HepG2 (cell line): ENCODE measurements around the gene NUCB1. TPM values are rescaled to one million over a fixed set of nuclear protein-coding genes. Genes with fewer than 3 reads are reported as not detected.
A peak's percentile ranks its signal among the peaks of the same experiment; 100 is the strongest.

Source experiments
- ERF ChIP-seq: IDR thresholded peaks from 2 replicates; pipeline ENCODE4 v1.6.1; 2018; ENCODE audit warnings: missing biosample characterization, missing genetic modification reagents
- FOXK1 ChIP-seq: sonication (generic); formaldehyde crosslinking; IDR thresholded peaks from 2 replicates; pipeline ENCODE4 v1.4.0; 2020; ENCODE audit warnings: low read depth, missing genetic modification reagents, borderline replicate concordance
- HCFC1 ChIP-seq: fragments of 150-350 bp; IDR thresholded peaks from 2 replicates; pipeline ENCODE4 v1.6.1; 2014; ENCODE audit warnings: low read depth, low read length
- HNRNPUL1 ChIP-seq: fragments of 200-400 bp; formaldehyde crosslinking; IDR thresholded peaks from 2 replicates; pipeline ENCODE4 v1.6.1; 2017; ENCODE audit warnings: low read depth, mild to moderate bottlenecking, low read length, moderate library complexity
- JUN ChIP-seq: sonication (generic); formaldehyde crosslinking; IDR thresholded peaks from 2 replicates; pipeline ENCODE4 v1.4.0; 2020; ENCODE audit warnings: mild to moderate bottlenecking, missing genetic modification reagents
- KAT8 ChIP-seq: IDR thresholded peaks from 2 replicates; pipeline ENCODE4 v1.6.1; 2016; ENCODE audit warnings: missing genetic modification reagents, missing compliant biosample characterization
- REPIN1 ChIP-seq: sonication (generic); formaldehyde crosslinking; IDR thresholded peaks from 2 replicates; pipeline ENCODE4 v1.8.0; 2022; ENCODE audit warnings: missing genetic modification reagents, low read depth, mild to moderate bottlenecking, borderline replicate concordance
- SIX1 ChIP-seq: sonication (generic); formaldehyde crosslinking; IDR thresholded peaks from 2 replicates; pipeline ENCODE4 v1.4.0; 2020; ENCODE audit warnings: missing genetic modification reagents, borderline replicate concordance
- SOX5 ChIP-seq: IDR thresholded peaks from 2 replicates; pipeline ENCODE4 v1.6.1; 2016; ENCODE audit warnings: borderline replicate concordance
- WIZ ChIP-seq: sonication (generic); formaldehyde crosslinking; IDR thresholded peaks from 2 replicates; pipeline ENCODE4 v1.5.1; 2020; ENCODE audit warnings: mild to moderate bottlenecking, missing genetic modification reagents
- ZBTB10 ChIP-seq: sonication (generic); formaldehyde crosslinking; IDR thresholded peaks from 2 replicates; pipeline ENCODE4 v1.4.0; 2020; ENCODE audit warnings: missing genetic modification reagents, borderline replicate concordance
- ZBTB42 ChIP-seq: sonication (generic); formaldehyde crosslinking; IDR thresholded peaks from 2 replicates; pipeline ENCODE4 v1.5.0; 2020; ENCODE audit warnings: mild to moderate bottlenecking, missing genetic modification reagents
- ZFP36L2 ChIP-seq: sonication (generic); formaldehyde crosslinking; IDR thresholded peaks from 2 replicates; pipeline ENCODE4 v1.4.0; 2020; ENCODE audit warnings: missing genetic modification reagents
- ZIK1 ChIP-seq: sonication (generic); formaldehyde crosslinking; IDR thresholded peaks from 2 replicates; pipeline ENCODE4 v1.5.0; 2020; ENCODE audit warnings: mild to moderate bottlenecking, low read depth, missing genetic modification reagents, borderline replicate concordance
- ZNF235 ChIP-seq: sonication (generic); formaldehyde crosslinking; IDR thresholded peaks from 2 replicates; pipeline ENCODE4 v1.8.1; 2023; ENCODE audit warnings: mild to moderate bottlenecking, missing genetic modification reagents, borderline replicate concordance
- ZNF484 ChIP-seq: sonication (generic); formaldehyde crosslinking; IDR thresholded peaks from 2 replicates; pipeline ENCODE4 v1.5.1; 2020; ENCODE audit warnings: mild to moderate bottlenecking, low read depth, missing genetic modification reagents, borderline replicate concordance
- ZNF761 ChIP-seq: sonication (generic); formaldehyde crosslinking; conservative IDR thresholded peaks from 2 replicates; pipeline ENCODE4 v1.4.0; 2020; ENCODE audit warnings: mild to moderate bottlenecking, missing genetic modification reagents
- polyA plus RNA-seq, 8 experiments: library from polyadenylated mRNA; depleted of rRNA in 3 of 8; stranded (reverse) in 7 of 8; unstranded in 1 of 8; fragments of >200 nt; fragmentation: Illumina TruSeq in 4 of 8; extraction: Trizol in 4 of 8; gene quantifications; 2 replicates each; pipeline versions ENCODE4 v1.2.1 to v1.2.3, GENCODE V29; 2011 to 2016; ENCODE audit warnings: low read depth in 4 of 8, missing spikeins in 1 of 8, mixed read lengths in 1 of 8; ENCODE audit not compliant: insufficient read depth in 1 of 8
- total RNA-seq, 5 experiments: library from RNA; depleted of rRNA; stranded (reverse); fragments of >200 nt; fragmentation: Illumina TruSeq; extraction: Trizol; gene quantifications; 2 replicates each; pipeline ENCODE4 v1.2.3, GENCODE V29; 2016; ENCODE audit warnings: low read depth in 1 of 5
- TF ChIP-seq, protein P1 (sequence below): sonication (generic); formaldehyde crosslinking; IDR thresholded peaks from 2 replicates; pipeline ENCODE4 v1.9.0; 2021; ENCODE audit warnings: missing genetic modification reagents, borderline replicate concordance
- TF ChIP-seq, protein P2 (sequence below): sonication (generic); formaldehyde crosslinking; IDR thresholded peaks from 2 replicates; pipeline ENCODE4 v1.4.0; 2020; ENCODE audit warnings: mild to moderate bottlenecking, missing genetic modification reagents

The NUCB1 gene
- total and polyA plus RNA-seq, 2 of the 13 experiments (the other 11 are each of a cell fraction or from before 2014, with no cell fraction given): 82.3 to 106 TPM

DNA sequence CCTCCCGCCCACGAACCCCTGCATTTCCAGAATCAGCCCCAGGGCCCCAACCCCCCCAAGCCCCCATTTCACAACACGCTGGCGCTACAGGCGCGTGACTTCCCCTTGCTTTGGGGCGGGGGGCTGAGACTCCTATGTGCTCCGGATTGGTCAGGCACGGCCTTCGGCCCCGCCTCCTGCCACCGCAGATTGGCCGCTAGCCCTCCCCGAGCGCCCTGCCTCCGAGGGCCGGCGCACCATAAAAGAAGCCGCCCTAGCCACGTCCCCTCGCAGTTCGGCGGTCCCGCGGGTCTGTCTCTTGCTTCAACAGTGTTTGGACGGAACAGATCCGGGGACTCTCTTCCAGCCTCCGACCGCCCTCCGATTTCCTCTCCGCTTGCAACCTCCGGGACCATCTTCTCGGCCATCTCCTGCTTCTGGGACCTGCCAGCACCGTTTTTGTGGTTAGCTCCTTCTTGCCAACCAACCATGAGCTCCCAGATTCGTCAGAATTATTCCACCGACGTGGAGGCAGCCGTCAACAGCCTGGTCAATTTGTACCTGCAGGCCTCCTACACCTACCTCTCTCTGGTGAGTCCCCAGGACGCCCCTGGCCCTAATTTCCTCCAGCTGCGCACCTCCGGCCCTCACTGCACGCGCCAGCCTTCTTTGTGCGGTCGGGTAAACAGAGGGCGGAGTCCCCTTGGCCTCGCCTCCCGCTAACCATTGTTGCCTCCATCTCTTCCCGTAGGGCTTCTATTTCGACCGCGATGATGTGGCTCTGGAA is 65.1 kb downstream of the NUCB1 start, which contains the start of gene FTL (continued):
- TF ChIP-seq ZIK1 (CRISPR knock-in tag) (peak; percentile 87), HNRNPUL1 (no peak), ZNF484 (CRISPR knock-in tag) (no peak), SOX5 (CRISPR knock-in tag) (0 out of 2 replicates have a peak, but pooled peaks have one; percentile 25), WIZ (CRISPR knock-in tag) (no peak), ZBTB10 (peak; percentile 67; the same call in 1 of the 2 replicates), ZFP36L2 (CRISPR knock-in tag) (peak; percentile 93), SIX1 (CRISPR knock-in tag) (no peak), REPIN1 (CRISPR knock-in tag) (peak; percentile 93), ZBTB42 (0 out of 2 replicates have a peak, but pooled peaks have one; percentile 55), KAT8 (CRISPR knock-in tag) (peak; percentile 76), ZNF761 (CRISPR knock-in tag) (peak; percentile 75), FOXK1 (CRISPR knock-in tag) (peak; percentile 76; the same call in 1 of the 2 replicates), JUN (CRISPR knock-in tag) (peak; percentile 24; the same call in 1 of the 2 replicates), HCFC1 (peak; percentile 36), ZNF235 (CRISPR knock-in tag) (no peak), ERF (CRISPR knock-in tag) (peak; percentile 98)
- TF ChIP-seq, protein P1, sequence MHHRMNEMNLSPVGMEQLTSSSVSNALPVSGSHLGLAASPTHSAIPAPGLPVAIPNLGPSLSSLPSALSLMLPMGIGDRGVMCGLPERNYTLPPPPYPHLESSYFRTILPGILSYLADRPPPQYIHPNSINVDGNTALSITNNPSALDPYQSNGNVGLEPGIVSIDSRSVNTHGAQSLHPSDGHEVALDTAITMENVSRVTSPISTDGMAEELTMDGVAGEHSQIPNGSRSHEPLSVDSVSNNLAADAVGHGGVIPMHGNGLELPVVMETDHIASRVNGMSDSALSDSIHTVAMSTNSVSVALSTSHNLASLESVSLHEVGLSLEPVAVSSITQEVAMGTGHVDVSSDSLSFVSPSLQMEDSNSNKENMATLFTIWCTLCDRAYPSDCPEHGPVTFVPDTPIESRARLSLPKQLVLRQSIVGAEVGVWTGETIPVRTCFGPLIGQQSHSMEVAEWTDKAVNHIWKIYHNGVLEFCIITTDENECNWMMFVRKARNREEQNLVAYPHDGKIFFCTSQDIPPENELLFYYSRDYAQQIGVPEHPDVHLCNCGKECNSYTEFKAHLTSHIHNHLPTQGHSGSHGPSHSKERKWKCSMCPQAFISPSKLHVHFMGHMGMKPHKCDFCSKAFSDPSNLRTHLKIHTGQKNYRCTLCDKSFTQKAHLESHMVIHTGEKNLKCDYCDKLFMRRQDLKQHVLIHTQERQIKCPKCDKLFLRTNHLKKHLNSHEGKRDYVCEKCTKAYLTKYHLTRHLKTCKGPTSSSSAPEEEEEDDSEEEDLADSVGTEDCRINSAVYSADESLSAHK (CRISPR knock-in tag): no peak
- TF ChIP-seq, protein P2, sequence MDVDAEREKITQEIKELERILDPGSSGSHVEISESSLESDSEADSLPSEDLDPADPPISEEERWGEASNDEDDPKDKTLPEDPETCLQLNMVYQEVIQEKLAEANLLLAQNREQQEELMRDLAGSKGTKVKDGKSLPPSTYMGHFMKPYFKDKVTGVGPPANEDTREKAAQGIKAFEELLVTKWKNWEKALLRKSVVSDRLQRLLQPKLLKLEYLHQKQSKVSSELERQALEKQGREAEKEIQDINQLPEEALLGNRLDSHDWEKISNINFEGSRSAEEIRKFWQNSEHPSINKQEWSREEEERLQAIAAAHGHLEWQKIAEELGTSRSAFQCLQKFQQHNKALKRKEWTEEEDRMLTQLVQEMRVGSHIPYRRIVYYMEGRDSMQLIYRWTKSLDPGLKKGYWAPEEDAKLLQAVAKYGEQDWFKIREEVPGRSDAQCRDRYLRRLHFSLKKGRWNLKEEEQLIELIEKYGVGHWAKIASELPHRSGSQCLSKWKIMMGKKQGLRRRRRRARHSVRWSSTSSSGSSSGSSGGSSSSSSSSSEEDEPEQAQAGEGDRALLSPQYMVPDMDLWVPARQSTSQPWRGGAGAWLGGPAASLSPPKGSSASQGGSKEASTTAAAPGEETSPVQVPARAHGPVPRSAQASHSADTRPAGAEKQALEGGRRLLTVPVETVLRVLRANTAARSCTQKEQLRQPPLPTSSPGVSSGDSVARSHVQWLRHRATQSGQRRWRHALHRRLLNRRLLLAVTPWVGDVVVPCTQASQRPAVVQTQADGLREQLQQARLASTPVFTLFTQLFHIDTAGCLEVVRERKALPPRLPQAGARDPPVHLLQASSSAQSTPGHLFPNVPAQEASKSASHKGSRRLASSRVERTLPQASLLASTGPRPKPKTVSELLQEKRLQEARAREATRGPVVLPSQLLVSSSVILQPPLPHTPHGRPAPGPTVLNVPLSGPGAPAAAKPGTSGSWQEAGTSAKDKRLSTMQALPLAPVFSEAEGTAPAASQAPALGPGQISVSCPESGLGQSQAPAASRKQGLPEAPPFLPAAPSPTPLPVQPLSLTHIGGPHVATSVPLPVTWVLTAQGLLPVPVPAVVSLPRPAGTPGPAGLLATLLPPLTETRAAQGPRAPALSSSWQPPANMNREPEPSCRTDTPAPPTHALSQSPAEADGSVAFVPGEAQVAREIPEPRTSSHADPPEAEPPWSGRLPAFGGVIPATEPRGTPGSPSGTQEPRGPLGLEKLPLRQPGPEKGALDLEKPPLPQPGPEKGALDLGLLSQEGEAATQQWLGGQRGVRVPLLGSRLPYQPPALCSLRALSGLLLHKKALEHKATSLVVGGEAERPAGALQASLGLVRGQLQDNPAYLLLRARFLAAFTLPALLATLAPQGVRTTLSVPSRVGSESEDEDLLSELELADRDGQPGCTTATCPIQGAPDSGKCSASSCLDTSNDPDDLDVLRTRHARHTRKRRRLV (CRISPR knock-in tag): 0 out of 2 replicates have a peak, but pooled peaks have one; percentile 49
